Esophagus (tissue), 2 donors: ENCODE data around the gene CNN1. TPM values are rescaled to one million over a fixed set of nuclear protein-coding genes. Genes with fewer than 3 reads are reported as not detected.

Source experiments
- H3K27ac ChIP-seq, 2 donors: one replicate each; pipeline ENCODE4 v1.5.1; 2013; ENCODE audit warnings: low read depth in 2 of 2, mild to moderate bottlenecking in 2 of 2, inconsistent platforms in 1 of 2, low read length in 1 of 2, moderate library complexity in 1 of 2
- H3K27me3 ChIP-seq, 2 donors: one replicate each; pipeline ENCODE4 v1.6.1; 2013; ENCODE audit warnings: low read length in 2 of 2, control low read depth in 1 of 2, mild to moderate bottlenecking in 1 of 2; ENCODE audit not compliant: insufficient read depth in 2 of 2, control insufficient read depth in 1 of 2
- H3K36me3 ChIP-seq, 2 donors: one replicate each; pipeline ENCODE4 v1.6.1; 2013; ENCODE audit warnings: low read length in 1 of 2; ENCODE audit not compliant: control insufficient read depth in 2 of 2, insufficient read depth in 2 of 2
- H3K4me1 ChIP-seq, 2 donors: one replicate each; pipeline ENCODE4 v1.6.1; 2013; ENCODE audit warnings: low read length in 1 of 2; ENCODE audit not compliant: control insufficient read depth in 2 of 2, insufficient read depth in 2 of 2
- H3K4me3 ChIP-seq, 2 donors: one replicate each; pipeline ENCODE4 v1.5.1; 2013; ENCODE audit warnings: low read length in 2 of 2, mild to moderate bottlenecking in 2 of 2, low read depth in 1 of 2, moderate library complexity in 1 of 2
- H3K9me3 ChIP-seq, 2 donors: one replicate each; pipeline ENCODE4 v1.6.1; 2013; ENCODE audit warnings: mild to moderate bottlenecking in 2 of 2, low read depth in 1 of 2, low read length in 1 of 2, moderate library complexity in 1 of 2; ENCODE audit not compliant: control insufficient read depth in 2 of 2, insufficient read depth in 1 of 2
- WGBS, 2 donors: extraction: QIAGEN DNeasy Blood & Tissue Kit; methylation state at CpG; one replicate each; pipeline ENCODE4 v1.1.7; 2013; 5-methylcytosine and 5-hydroxymethylcytosine counted together
- polyA plus RNA-seq, 2 donors: library from polyadenylated mRNA; stranded (reverse); fragments of 200-250 nt; gene quantifications; one replicate each; pipeline ENCODE4 v1.2.3, GENCODE V29; 2013
- donor health status: healthy with polysubstance abuse.
- donor health status: Bipolar disorder and iron deficiency.

Gene CNN1
- polyA plus RNA-seq, 2 donors, result 85.0 to 234 TPM

DNA sequence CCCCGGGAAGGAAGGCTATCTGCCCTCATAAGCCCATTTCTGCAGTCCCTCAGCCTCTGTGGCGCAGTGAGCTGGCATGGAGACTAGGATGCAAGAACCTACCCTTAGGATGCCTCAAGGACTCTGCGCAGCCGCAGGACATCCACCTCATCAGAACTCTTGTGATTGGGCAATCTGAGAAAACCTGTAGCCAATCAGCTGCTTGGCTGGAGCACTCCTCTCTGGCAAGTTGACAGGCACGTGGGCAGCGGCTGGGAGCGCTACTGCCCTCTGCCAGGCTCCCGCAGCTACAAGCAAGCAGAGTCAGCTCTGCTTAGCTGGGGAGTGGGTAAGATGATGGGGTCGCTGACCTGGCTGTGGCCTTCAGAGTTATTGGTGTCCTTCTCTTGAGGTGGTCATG, 8.2 kb upstream of the CNN1 start:
- Histone ChIP-seq H3K27me3 (no peaks in the 10 kb centered on the region), H3K4me1 (peaks cover 0 to 4% of the 10 kb centered on the region in 2 donors), H3K36me3 (no peaks in the 10 kb centered on the region), H3K4me3 (no peak overlapping the region), H3K9me3 (no peaks in the 10 kb centered on the region), H3K27ac (no peak overlapping the region)
- 23 to 35% methylated on average over 9 of the region's 9 CpGs for WGBS, 2 donors

DNA sequence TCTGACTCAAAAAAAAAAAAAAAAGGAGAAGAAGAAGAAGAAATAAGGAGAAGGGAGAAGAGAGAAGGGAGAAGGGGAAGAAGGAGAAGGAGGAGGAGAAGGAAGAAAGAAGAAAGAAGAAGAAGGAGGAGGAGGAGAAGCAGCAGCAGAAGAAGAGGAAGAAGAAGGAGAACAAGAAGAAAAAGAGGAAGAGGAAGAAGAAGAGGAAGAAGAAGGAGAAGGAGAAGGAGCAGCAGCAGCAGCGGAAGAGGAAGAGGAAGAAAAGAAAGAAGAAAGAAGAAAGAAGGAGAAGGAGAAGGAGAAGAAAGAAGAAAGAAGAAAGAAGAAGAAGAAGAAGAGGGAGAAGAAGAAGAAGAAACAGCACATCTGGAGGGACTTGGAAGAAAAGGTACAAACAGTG, 4.1 kb upstream of the CNN1 start:
- Histone ChIP-seq H3K9me3 (no peaks in the 10 kb centered on the region), H3K4me1 (no peaks in the 10 kb centered on the region), H3K4me3 (no peak overlapping the region), H3K36me3 (no peaks in the 10 kb centered on the region), H3K27me3 (no peaks in the 10 kb centered on the region), H3K27ac (no peak overlapping the region)
- 77 to 82% methylated on average over 1 of the region's 1 CpG for WGBS, 2 donors

DNA sequence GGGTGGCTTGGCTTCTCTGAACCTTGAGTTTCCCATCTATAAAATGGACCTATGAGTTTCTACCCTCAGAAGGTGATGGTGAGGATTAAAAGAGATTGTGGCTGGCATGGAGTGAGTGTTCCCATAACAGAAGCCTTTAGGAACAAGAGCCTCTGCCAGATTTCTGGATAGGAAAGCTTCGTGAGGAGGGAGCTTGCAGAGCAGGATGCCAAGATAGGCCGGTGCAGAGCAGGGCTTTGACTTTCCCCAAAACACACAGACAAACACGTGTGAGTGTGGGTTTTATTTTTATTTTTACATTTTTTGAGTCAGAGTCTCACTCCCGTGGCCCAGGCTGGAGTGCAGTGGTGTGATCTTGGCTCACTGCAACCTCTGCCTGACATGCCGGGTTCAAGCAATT, 3.7 kb upstream of the CNN1 start:
- Histone ChIP-seq H3K27ac (peak overlapping the region in 1 of 2 donors; percentile 6), H3K36me3 (no peaks in the 10 kb centered on the region), H3K4me3 (no peak overlapping the region), H3K4me1 (no peaks in the 10 kb centered on the region), H3K9me3 (no peaks in the 10 kb centered on the region), H3K27me3 (no peaks in the 10 kb centered on the region)
- WGBS, 2 donors, result 41 to 62% methylated on average over 5 of the region's 5 CpGs

DNA sequence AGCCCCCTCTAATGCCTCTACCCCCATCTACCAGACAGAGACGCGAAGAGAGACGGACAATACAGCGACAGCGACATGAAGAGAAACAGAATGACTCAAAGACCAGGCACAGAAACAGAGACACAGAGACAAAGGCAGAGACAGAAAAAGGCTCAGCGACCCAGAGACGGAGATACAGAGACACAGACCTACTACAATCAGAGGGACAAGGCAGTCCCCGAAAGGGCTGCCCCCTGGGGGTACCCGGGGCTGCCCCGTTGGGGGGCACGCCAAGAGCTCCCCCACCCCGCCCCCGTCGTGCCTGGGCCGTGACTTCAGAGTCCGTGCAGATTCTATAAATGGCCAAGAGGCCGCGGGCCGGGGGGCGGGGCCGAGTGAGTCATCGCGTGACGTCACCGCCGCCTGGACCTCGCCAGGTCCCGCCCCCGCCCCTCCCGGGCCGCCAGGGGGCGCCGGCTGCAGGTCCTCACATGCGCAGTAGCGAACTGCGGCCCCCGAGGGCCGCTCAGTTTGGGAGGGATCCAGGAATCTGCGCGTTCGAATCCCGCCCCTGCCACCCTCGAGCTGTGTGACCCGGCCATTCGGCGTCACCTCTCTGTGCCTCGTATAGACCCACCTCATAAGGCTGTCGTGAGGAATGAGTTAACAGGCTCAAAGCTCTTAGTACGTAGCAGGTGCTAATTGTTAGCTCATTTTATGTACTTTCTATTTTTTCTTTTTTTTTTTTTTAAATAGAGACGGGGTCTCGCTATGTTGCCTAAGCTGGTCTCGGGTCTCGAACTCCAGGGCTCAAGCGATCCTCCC, 2.7 kb upstream of the CNN1 start:
- H3K4me1 ChIP-seq, result no peaks in the 10 kb centered on the region
- H3K27me3 ChIP-seq, result no peaks in the 10 kb centered on the region
- no peaks in the 10 kb centered on the region for H3K36me3 ChIP-seq
- 13 to 14% methylated on average over 54 of the region's 54 CpGs for WGBS, 2 donors
- peak overlapping the region; percentile 47 to 85 for H3K27ac ChIP-seq
- H3K4me3 ChIP-seq, result peak overlapping the region; percentile 14 to 25
- no peaks in the 10 kb centered on the region for H3K9me3 ChIP-seq

DNA sequence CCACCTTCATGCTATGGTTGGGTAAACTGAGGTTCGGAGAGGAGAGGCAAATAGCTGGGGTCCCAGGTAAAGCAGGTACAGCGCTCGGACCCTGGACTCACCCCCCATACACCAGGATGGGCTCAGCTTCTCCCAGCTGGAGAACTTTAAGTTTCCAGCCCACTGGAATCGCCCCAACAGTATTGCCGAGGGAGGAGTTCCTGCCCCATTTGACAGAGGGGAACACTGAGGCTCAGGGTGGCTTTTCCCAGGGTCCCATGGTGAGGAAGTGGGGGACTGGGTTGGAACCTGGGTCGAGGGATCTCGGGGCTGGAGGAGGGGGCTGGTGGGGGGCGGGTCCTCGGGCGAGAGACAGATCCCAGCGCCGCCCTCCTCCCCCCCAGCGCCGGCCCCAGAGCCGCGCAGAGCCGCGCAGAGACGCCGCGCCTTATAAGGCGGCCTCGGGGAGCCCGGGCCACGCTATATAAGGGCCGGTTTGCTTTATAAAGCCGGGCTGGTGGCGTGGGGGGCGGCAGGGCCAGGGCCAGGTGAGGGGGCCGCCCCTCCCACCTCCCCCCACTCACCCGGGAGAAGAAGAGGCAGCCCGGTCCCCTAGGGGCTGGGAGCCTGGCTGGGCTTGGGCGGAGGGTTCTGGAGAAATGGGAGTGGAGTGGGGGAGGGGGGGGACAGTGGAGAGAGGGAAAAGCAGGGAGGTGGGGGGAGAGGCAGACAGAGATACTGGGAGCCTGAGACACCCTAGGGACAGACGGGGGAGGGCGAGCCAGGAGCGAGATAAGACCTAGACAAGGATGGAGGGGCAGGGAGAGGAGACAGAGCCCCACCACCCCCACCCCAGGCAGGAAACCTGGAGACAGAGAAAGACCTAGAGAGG, 1.1 kb downstream of the CNN1 start:
- H3K4me1 ChIP-seq, result no peaks in the 10 kb centered on the region
- H3K4me3 ChIP-seq, result peak overlapping the region; percentile 34 to 41
- peak overlapping the region; percentile 74 to 89 for H3K27ac ChIP-seq
- H3K27me3 ChIP-seq, result no peaks in the 10 kb centered on the region
- 13 to 17% methylated on average over 29 to 36 of the region's 36 CpGs for WGBS, 2 donors
- no peaks in the 10 kb centered on the region for H3K36me3 ChIP-seq
- no peaks in the 10 kb centered on the region for H3K9me3 ChIP-seq

DNA sequence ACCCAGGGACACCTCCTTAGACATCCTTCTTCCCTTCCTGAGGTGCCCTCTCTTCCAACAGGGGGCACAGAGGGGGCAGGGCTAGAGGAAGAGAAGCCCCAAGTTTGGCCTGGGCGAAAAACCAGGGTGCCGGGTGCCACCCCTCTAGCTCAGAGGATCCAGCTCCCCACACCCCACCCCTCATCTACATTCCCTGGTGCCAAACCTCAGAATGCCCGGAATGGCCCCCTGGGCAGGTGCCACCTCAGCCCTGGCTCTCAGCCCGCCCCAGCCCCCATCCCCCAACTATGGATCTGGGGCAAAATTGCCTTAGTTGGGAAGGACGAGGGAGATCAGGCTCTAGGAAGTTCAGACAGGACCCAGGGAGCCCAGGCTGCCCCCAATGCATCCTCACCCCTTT, 2.0 kb downstream of the CNN1 start:
- Histone ChIP-seq H3K4me1 (no peaks in the 10 kb centered on the region), H3K27me3 (no peaks in the 10 kb centered on the region), H3K9me3 (no peaks in the 10 kb centered on the region), H3K4me3 (peak overlapping the region in 1 of 2 donors; percentile 34), H3K36me3 (no peaks in the 10 kb centered on the region), H3K27ac (peak overlapping the region; percentile 69 to 82)
- 49 to 64% methylated on average over 5 of the region's 5 CpGs for WGBS, 2 donors

DNA sequence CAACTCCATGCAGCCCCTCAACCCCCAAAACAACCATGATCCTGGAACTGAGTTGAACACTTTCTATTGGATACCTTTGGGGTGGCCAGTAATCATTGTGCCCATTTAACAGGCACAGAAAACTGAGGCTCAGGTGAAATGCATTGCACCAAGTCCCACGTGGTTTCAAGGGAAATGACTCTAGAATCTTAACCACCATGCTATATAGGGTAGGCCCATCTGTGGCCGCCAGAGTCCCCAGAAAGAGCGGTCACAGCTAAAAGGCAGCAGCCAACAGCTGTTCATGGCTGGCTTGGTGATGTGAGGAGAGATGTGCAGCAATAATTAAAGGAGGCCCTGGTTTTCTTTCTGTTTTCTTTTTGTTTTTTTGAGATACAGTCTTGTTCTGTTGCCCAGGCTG, 2.6 kb downstream of the CNN1 start:
- H3K4me1 ChIP-seq, result no peaks in the 10 kb centered on the region
- H3K27me3 ChIP-seq, result no peaks in the 10 kb centered on the region
- 59 to 66% methylated on average over 3 of the region's 3 CpGs for WGBS, 2 donors
- peak overlapping the region in 1 of 2 donors; percentile 50 for H3K27ac ChIP-seq
- no peaks in the 10 kb centered on the region for H3K36me3 ChIP-seq
- no peak overlapping the region for H3K4me3 ChIP-seq
- H3K9me3 ChIP-seq, result no peaks in the 10 kb centered on the region

DNA sequence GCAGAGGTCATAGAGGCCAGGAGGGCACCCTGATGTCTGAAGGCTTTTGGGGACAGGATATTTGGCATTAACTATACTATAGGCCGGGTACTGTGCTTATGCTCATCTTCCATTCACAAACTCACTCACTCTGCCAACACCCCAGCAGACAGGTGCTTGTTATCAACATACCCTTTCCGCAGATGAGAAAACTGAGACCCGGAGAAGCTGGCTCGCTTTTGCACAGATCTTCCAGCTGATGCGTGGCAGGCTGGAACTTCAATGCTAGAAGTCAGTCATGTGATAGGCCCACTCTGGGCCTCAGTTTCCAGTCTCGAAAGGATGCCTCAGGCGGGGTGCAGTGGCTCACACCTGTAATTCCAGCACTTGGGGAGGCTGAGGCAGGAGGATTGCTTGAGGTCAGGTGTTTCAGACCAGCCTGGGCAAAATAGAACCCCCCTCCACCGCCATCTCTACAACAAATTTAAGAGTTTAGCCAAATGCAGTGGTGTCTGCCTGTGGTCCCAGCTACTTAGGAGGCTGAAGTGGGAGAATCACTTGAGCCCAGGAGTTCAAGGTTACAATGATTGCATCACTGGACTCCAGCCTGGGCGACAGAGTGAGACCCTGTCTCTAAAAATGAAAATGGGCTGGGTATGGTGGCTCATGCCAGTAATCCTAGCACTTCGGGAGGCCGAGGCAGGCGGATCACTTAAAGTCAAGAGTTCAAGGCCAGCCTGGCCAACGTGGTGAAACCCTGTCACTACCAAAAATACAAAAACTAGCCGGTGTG, 9.5 kb downstream of the CNN1 start:
- Histone ChIP-seq H3K9me3 (no peaks in the 10 kb centered on the region), H3K27me3 (no peaks in the 10 kb centered on the region), H3K4me3 (no peak overlapping the region), H3K27ac (no peak overlapping the region), H3K36me3 (peaks cover 0 to 15% of the 10 kb centered on the region in 2 donors), H3K4me1 (no peaks in the 10 kb centered on the region)
- 88 to 90% methylated on average over 14 of the region's 14 CpGs for WGBS, 2 donors

DNA sequence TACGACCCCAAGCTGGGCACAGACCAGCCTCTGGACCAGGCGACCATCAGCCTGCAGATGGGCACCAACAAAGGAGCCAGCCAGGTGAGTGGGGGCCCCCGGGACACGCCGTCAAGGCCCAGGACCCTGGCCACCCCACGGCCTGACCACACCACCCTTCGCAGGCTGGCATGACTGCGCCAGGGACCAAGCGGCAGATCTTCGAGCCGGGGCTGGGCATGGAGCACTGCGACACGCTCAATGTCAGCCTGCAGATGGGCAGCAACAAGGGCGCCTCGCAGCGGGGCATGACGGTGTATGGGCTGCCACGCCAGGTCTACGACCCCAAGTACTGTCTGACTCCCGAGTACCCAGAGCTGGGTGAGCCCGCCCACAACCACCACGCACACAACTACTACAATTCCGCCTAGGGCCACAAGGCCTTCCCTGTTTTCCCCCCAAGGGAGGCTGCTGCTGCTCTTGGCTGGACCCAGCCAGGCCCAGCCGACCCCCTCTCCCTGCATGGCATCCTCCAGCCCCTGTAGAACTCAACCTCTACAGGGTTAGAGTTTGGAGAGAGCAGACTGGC, 10.8 kb downstream of the CNN1 start:
- Histone ChIP-seq H3K4me1 (no peaks in the 10 kb centered on the region), H3K36me3 (peaks cover 5 to 28% of the 10 kb centered on the region in 2 donors), H3K27ac (no peak overlapping the region), H3K9me3 (no peaks in the 10 kb centered on the region), H3K27me3 (no peaks in the 10 kb centered on the region), H3K4me3 (no peak overlapping the region)
- WGBS, 2 donors, result 90 to 91% methylated on average over 24 of the region's 24 CpGs
